Liver (tissue), 9 donors: ENCODE results near the gene SLC25A12. TPM values are rescaled to one million over a fixed set of nuclear protein-coding genes. Genes with fewer than 3 reads are reported as not detected.

Experiments
- DNase-seq: peaks from one replicate; pipeline ENCODE4 v3.0.0-alpha.2; 2017; ENCODE audit warnings: low spot score
- H3K27ac ChIP-seq, 2 donors: one replicate each; pipeline ENCODE4 v1.7.0; 2013; ENCODE audit warnings: inconsistent platforms in 2 of 2, low read length in 2 of 2, control low read depth in 1 of 2, low read depth in 1 of 2, mild to moderate bottlenecking in 1 of 2
- H3K27me3 ChIP-seq, 4 donors: one replicate each; pipeline versions ENCODE4 v1.6.1 to v1.7.0; 2013; ENCODE audit warnings: low read length in 3 of 4, inconsistent platforms in 1 of 4, mild to moderate bottlenecking in 1 of 4, moderate library complexity in 1 of 4; ENCODE audit not compliant: control insufficient read depth in 4 of 4, insufficient read depth in 4 of 4
- H3K36me3 ChIP-seq, 4 donors: one replicate each; pipeline versions ENCODE4 v1.6.1 to v1.7.0; 2013; ENCODE audit warnings: low read length in 3 of 4, mild to moderate bottlenecking in 3 of 4, low read depth in 1 of 4, moderate library complexity in 1 of 4; ENCODE audit not compliant: control insufficient read depth in 4 of 4, insufficient read depth in 3 of 4
- H3K4me1 ChIP-seq, 4 donors: one replicate each; pipeline versions ENCODE4 v1.6.1 to v1.7.0; 2013; ENCODE audit warnings: low read length in 3 of 4, mild to moderate bottlenecking in 3 of 4, moderate library complexity in 1 of 4; ENCODE audit not compliant: control insufficient read depth in 4 of 4, insufficient read depth in 4 of 4
- H3K4me3 ChIP-seq, 3 donors: one replicate each; pipeline versions ENCODE4 v1.6.1 to v1.7.0; 2013; ENCODE audit warnings: low read length in 3 of 3, control low read depth in 1 of 3, low read depth in 1 of 3, mild to moderate bottlenecking in 1 of 3
- H3K9ac ChIP-seq, 2 donors: one replicate each; pipeline ENCODE4 v1.7.0; 2013; ENCODE audit warnings: low read length in 2 of 2, mild to moderate bottlenecking in 2 of 2, moderate library complexity in 2 of 2, control low read depth in 1 of 2, low read depth in 1 of 2
- H3K9me3 ChIP-seq, 4 donors: one replicate each; pipeline versions ENCODE4 v1.6.1 to v1.7.0; 2013; ENCODE audit warnings: low read length in 3 of 4; ENCODE audit not compliant: control insufficient read depth in 4 of 4
- EGR1 ChIP-seq, 2 donors: IDR thresholded peaks; 2 replicates each; pipeline ENCODE4 v1.6.1; 2016 to 2018; ENCODE audit warnings: antibody characterized with exemption in 2 of 2, low read depth in 2 of 2
- FOXA1 ChIP-seq: IDR thresholded peaks from 2 replicates; pipeline ENCODE4 v1.6.1; 2016; ENCODE audit warnings: antibody characterized with exemption
- FOXA2 ChIP-seq: IDR thresholded peaks from 2 replicates; pipeline ENCODE4 v1.6.1; 2016; ENCODE audit warnings: antibody characterized with exemption
- GABPA ChIP-seq, 2 donors: IDR thresholded peaks in 1 of 2; conservative IDR thresholded peaks in 1 of 2; 2 replicates each; pipeline ENCODE4 v1.6.1; 2016; ENCODE audit warnings: antibody characterized with exemption in 2 of 2, mild to moderate bottlenecking in 1 of 2, moderate library complexity in 1 of 2
- HNF4A ChIP-seq, 2 donors: conservative IDR thresholded peaks; 2 replicates each; pipeline ENCODE4 v1.6.1; 2016; ENCODE audit warnings: antibody characterized with exemption in 2 of 2, mild to moderate bottlenecking in 2 of 2
- HNF4G ChIP-seq: IDR thresholded peaks from 2 replicates; pipeline ENCODE4 v1.6.1; 2016; ENCODE audit warnings: antibody characterized with exemption
- JUND ChIP-seq, 2 donors: IDR thresholded peaks; 2 replicates each; pipeline ENCODE4 v1.6.1; 2016; ENCODE audit warnings: antibody characterized with exemption in 2 of 2
- MAX ChIP-seq: IDR thresholded peaks from 2 replicates; pipeline ENCODE4 v1.6.1; 2016; ENCODE audit warnings: antibody characterized with exemption
- NR2F2 ChIP-seq: IDR thresholded peaks from 2 replicates; pipeline ENCODE4 v1.6.1; 2016; ENCODE audit warnings: antibody characterized with exemption
- RAD21 ChIP-seq, 2 donors: IDR thresholded peaks; 2 replicates each; pipeline ENCODE4 v1.6.1; 2016; ENCODE audit warnings: antibody characterized with exemption in 2 of 2, mild to moderate bottlenecking in 2 of 2
- RXRA ChIP-seq, 2 donors: IDR thresholded peaks; 2 replicates each; pipeline ENCODE4 v1.6.1; 2017 to 2018; ENCODE audit warnings: antibody characterized with exemption in 2 of 2, mild to moderate bottlenecking in 1 of 2
- SP1 ChIP-seq: IDR thresholded peaks from 2 replicates; pipeline ENCODE4 v1.6.1; 2018; ENCODE audit warnings: antibody characterized with exemption, mild to moderate bottlenecking
- TAF1 ChIP-seq: conservative IDR thresholded peaks from 2 replicates; pipeline ENCODE4 v1.6.1; 2016; ENCODE audit warnings: antibody characterized with exemption, mild to moderate bottlenecking
- YY1 ChIP-seq: IDR thresholded peaks from 2 replicates; pipeline ENCODE4 v1.6.1; 2016; ENCODE audit warnings: antibody characterized with exemption, mild to moderate bottlenecking
- WGBS: extraction: QIAGEN DNeasy Blood & Tissue Kit; methylation state at CpG from one replicate; pipeline ENCODE4 v1.1.7; 2013; 5-methylcytosine and 5-hydroxymethylcytosine counted together
- polyA plus RNA-seq, 2 donors: library from polyadenylated mRNA; stranded (reverse) in 1 of 2; unstranded in 1 of 2; fragments of 200-250 nt in 1 of 2; fragments of >200 nt in 1 of 2; fragmentation: Nextera tagmentation in 1 of 2; extraction: Ambion mirVana in 1 of 2; gene quantifications; one replicate each; pipeline versions ENCODE4 v1.2.1 to v1.2.3, GENCODE V29; 2013 to 2015
- total RNA-seq, 2 donors: library from RNA; depleted of rRNA; stranded (reverse); fragments of >200 nt; gene quantifications; one replicate each; pipeline ENCODE4 v1.2.3, GENCODE V29; 2014
- TF ChIP-seq, protein P1 (sequence below): IDR thresholded peaks from 2 replicates; pipeline ENCODE4 v1.6.1; 2016; ENCODE audit warnings: antibody characterized with exemption
- TF ChIP-seq, protein P2 (sequence below): IDR thresholded peaks from 2 replicates; pipeline ENCODE4 v1.6.1; 2016; ENCODE audit warnings: antibody characterized with exemption, mild to moderate bottlenecking
- TF ChIP-seq, protein P3 (sequence below): fragments of 150-350 bp; IDR thresholded peaks from 2 replicates; pipeline ENCODE4 v1.5.1; 2017; ENCODE audit warnings: improper control_type of control experiment, low read depth, low read length; ENCODE audit not compliant: missing input control
- TF ChIP-seq, protein P4 (sequence below): IDR thresholded peaks from 2 replicates; pipeline ENCODE4 v1.6.1; 2016; ENCODE audit warnings: antibody characterized with exemption
- donor health status: healthy.
- donor health status: healthy.
- donor health status: healthy.
- donor health status: healthy.
- donor health status: healthy.

SLC25A12 gene
- total and polyA plus RNA-seq, 4 donors: 0.46 to 4.4 (median 2.1) TPM

DNA sequence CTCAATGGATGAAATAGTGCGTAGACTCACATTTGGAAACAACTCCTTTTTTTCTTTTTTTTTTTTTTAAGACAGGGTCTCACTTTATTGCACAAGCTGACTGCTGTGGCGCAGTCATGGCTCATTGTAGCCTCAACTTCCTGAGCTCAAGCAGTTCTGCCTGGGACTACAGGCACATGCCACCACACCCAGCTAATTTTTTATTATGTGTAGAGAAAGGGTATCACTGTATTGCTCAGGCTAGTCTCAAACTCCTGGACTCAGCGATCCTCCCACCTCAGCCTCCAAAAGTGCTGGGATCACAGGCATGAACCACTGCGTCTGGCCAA lies 45.7 kb upstream of the SLC25A12 start:
- 96% methylated on average over 4 of the region's 4 CpGs for WGBS

More for the DNA sequence above, 45.7 kb upstream of the SLC25A12 start:
- Histone ChIP-seq H3K4me3 (no peak overlapping the region), H3K4me1 (no peaks in the 10 kb centered on the region), H3K9ac (no peak overlapping the region), H3K36me3 (no peaks in the 10 kb centered on the region), H3K27me3 (no peaks in the 10 kb centered on the region), H3K9me3 (no peaks in the 10 kb centered on the region), H3K27ac (no peak overlapping the region)
- DNase-seq: no peak
- TF ChIP-seq, protein P1, sequence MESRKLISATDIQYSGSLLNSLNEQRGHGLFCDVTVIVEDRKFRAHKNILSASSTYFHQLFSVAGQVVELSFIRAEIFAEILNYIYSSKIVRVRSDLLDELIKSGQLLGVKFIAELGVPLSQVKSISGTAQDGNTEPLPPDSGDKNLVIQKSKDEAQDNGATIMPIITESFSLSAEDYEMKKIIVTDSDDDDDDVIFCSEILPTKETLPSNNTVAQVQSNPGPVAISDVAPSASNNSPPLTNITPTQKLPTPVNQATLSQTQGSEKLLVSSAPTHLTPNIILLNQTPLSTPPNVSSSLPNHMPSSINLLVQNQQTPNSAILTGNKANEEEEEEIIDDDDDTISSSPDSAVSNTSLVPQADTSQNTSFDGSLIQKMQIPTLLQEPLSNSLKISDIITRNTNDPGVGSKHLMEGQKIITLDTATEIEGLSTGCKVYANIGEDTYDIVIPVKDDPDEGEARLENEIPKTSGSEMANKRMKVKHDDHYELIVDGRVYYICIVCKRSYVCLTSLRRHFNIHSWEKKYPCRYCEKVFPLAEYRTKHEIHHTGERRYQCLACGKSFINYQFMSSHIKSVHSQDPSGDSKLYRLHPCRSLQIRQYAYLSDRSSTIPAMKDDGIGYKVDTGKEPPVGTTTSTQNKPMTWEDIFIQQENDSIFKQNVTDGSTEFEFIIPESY: no peak
- TF ChIP-seq, protein P2, sequence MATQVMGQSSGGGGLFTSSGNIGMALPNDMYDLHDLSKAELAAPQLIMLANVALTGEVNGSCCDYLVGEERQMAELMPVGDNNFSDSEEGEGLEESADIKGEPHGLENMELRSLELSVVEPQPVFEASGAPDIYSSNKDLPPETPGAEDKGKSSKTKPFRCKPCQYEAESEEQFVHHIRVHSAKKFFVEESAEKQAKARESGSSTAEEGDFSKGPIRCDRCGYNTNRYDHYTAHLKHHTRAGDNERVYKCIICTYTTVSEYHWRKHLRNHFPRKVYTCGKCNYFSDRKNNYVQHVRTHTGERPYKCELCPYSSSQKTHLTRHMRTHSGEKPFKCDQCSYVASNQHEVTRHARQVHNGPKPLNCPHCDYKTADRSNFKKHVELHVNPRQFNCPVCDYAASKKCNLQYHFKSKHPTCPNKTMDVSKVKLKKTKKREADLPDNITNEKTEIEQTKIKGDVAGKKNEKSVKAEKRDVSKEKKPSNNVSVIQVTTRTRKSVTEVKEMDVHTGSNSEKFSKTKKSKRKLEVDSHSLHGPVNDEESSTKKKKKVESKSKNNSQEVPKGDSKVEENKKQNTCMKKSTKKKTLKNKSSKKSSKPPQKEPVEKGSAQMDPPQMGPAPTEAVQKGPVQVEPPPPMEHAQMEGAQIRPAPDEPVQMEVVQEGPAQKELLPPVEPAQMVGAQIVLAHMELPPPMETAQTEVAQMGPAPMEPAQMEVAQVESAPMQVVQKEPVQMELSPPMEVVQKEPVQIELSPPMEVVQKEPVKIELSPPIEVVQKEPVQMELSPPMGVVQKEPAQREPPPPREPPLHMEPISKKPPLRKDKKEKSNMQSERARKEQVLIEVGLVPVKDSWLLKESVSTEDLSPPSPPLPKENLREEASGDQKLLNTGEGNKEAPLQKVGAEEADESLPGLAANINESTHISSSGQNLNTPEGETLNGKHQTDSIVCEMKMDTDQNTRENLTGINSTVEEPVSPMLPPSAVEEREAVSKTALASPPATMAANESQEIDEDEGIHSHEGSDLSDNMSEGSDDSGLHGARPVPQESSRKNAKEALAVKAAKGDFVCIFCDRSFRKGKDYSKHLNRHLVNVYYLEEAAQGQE: no peak
- TF ChIP-seq GABPA (IDR thresholded peaks at IDR 0.05 in 1 of 2, conservative IDR thresholded peaks at IDR 0.05 in 1 of 2) (no peak), HNF4G (no peak), HNF4A (conservative IDR thresholded peaks at IDR 0.05) (no peak), JUND (IDR thresholded peaks at IDR 0.05) (no peak), MAX (no peak), RAD21 (IDR thresholded peaks at IDR 0.05) (no peak), TAF1 (no peak), SP1 (no peak), FOXA2 (no peak), EGR1 (IDR thresholded peaks at IDR 0.05; ENCODE audit: low read depth in 2 of 2) (no peak), NR2F2 (no peak), YY1 (no peak), RXRA (IDR thresholded peaks at IDR 0.05) (no peak), FOXA1 (no peak)
- TF ChIP-seq, protein P3, sequence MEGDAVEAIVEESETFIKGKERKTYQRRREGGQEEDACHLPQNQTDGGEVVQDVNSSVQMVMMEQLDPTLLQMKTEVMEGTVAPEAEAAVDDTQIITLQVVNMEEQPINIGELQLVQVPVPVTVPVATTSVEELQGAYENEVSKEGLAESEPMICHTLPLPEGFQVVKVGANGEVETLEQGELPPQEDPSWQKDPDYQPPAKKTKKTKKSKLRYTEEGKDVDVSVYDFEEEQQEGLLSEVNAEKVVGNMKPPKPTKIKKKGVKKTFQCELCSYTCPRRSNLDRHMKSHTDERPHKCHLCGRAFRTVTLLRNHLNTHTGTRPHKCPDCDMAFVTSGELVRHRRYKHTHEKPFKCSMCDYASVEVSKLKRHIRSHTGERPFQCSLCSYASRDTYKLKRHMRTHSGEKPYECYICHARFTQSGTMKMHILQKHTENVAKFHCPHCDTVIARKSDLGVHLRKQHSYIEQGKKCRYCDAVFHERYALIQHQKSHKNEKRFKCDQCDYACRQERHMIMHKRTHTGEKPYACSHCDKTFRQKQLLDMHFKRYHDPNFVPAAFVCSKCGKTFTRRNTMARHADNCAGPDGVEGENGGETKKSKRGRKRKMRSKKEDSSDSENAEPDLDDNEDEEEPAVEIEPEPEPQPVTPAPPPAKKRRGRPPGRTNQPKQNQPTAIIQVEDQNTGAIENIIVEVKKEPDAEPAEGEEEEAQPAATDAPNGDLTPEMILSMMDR: no peak
- TF ChIP-seq, protein P4, sequence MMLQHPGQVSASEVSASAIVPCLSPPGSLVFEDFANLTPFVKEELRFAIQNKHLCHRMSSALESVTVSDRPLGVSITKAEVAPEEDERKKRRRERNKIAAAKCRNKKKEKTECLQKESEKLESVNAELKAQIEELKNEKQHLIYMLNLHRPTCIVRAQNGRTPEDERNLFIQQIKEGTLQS: no peak
